NCI-H2107 treated with DMSO at 0.1 percent for 48 hours (cell line): ENCODE measurements around the gene ASTN2.

Experiments used
- DNase-seq: peaks from one replicate; lab custom pipeline; 2025; ENCODE audit not compliant: unreplicated experiment; lab: John Stamatoyannopoulos, UW

ASTN2 gene

GRCh38 chr9:116980582-116981120 is 434.2 kb downstream of the ASTN2 start:
- no peak for DNase-seq

DNA sequence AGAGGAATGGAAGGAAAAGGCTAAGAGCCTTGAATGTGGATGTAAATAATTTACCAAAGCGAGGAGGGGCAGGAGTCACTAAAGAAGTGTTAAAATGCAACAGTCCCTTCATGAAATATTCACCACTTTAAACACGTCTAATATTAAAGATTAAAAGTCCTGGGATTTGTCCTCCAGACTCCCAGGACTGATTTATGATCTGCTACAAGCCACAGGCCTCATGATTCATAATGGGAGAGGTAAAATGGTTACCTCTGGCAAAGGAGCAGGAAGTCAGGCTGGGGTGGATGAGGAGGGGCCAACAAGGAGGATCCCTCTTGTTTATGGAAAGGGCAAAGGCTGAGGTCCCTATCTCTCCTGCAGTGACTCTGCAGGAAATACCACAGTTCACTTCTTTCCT is 435.4 kb downstream of the ASTN2 start:
- DNase-seq: no peak

GRCh38 chr9:116978155-116978554 is 436.7 kb downstream of the ASTN2 start:
- DNase-seq: no peak

- DNase-seq: no peak
Observed at GRCh38 chr9:116975126-116975525, 439.7 kb downstream of the ASTN2 start.

- DNase-seq: no peak
Observed at GRCh38 chr9:116966199-116966598, 448.7 kb downstream of the ASTN2 start.

- DNase-seq: no peak
Observed at GRCh38 chr9:116964258-116964657, 450.6 kb downstream of the ASTN2 start.

- no peak for DNase-seq
Observed at GRCh38 chr9:116959809-116960208, 455.0 kb downstream of the ASTN2 start.

GRCh38 chr9:116958881-116959280 is 456.0 kb downstream of the ASTN2 start:
- no peak for DNase-seq

DNA sequence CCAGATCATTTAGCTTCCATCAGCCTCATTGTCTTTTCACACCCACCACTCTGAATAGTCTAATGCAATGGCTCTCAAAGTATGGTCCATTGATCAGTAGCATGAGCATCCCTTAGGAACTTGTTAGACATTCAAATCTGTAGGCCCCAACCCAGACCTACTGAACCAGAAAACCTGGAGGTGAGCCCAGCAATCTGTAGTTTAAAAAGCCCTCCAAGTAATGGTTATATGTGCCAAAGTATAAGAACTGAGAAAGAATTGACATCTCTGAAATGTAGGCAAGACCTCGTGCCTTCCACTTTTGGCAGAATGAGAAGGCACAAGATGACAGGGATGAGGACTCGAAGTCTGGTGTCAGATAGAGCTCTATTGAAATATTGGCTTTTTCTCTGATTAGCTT is 460.1 kb downstream of the ASTN2 start:
- no peak for DNase-seq

- DNase-seq: no peak
Observed at GRCh38 chr9:116953271-116953670, 461.6 kb downstream of the ASTN2 start.

DNA sequence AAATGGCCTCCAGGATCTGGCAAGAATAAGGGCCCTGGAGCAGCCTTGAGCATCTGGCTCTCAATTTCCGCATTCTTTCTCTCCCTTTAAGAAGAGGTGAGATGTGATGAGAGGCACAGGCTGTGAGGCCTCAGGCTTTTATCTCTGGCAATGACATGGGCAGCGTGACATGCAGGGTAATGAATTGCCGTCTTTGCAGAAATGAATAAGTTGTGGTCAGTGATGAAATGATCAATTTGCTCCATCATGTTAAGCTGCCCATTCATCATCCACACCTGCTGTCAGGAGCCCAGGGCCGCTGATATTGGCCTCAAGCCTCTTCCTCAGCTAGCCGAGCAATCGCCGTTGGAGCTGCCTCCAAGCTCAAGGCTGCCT is 462.4 kb downstream of the ASTN2 start:
- no peak for DNase-seq

GRCh38 chr9:116951588-116952435 is 463.0 kb downstream of the ASTN2 start:
- no peak for DNase-seq

GRCh38 chr9:116945817-116946216 is 469.0 kb downstream of the ASTN2 start:
- DNase-seq: no peak

DNA sequence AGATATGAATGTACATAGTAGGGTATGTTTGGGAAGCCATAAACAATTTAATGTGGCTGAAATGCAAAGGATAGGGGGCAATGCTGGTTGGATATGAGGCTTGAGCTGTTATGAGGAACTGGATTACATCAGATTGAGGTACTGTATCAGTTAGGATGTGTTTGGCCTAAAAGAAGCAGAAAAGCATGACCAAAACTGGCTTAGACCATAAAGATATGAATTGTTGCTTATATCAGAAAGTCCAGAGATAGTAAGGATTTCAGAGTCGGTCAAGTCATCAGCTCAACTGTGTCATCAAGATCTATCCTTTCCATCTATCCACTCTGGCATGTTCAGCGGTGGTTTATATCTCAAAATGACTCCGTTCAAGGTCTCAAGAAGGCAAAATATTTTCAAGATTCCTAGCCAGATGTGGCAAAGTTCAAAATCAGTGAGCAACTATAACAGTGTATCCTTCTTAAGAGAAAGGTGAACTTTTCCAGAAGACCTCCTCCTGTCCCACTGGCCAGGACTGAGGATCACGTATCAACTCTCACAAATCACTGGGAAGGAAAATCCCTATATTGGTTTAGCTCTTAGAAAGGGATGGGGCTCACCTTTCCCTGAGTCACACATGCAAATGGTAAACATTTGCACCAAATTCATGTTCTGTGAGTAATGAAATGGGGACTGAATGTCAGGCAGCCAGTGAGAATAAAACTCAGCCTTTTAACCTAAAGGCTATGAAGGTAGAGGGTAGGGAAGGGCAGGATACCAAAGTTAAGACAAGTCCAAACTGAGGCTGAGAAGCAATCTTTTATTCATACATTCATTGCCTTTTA is 469.9 kb downstream of the ASTN2 start:
- DNase-seq: no peak

- no peak for DNase-seq
Observed at GRCh38 chr9:116943970-116944369, 470.9 kb downstream of the ASTN2 start.

DNA sequence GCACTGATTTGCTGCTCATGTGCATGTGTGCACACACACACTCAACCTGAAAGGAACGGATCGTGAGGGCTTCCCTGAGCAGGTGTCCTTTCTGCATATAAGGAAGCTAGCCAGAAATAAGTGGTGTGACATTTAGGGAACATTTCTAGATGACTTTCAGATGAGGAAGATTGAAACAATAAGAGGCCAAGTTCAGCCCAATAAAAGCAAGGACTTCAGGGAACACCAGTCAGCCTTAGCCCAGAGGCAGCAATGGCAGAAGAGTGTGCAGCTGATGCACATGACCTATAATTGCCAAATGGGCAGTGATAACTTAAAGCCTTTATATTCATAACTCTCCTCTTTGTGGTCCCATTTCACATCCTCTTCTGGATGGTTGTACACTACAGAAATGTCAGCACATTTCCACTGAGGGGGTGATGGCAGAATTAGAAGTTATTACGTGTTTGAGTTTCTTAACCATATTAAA is 472.2 kb downstream of the ASTN2 start:
- no peak for DNase-seq

GRCh38 chr9:116941266-116941665 is 473.6 kb downstream of the ASTN2 start:
- DNase-seq: no peak

DNA sequence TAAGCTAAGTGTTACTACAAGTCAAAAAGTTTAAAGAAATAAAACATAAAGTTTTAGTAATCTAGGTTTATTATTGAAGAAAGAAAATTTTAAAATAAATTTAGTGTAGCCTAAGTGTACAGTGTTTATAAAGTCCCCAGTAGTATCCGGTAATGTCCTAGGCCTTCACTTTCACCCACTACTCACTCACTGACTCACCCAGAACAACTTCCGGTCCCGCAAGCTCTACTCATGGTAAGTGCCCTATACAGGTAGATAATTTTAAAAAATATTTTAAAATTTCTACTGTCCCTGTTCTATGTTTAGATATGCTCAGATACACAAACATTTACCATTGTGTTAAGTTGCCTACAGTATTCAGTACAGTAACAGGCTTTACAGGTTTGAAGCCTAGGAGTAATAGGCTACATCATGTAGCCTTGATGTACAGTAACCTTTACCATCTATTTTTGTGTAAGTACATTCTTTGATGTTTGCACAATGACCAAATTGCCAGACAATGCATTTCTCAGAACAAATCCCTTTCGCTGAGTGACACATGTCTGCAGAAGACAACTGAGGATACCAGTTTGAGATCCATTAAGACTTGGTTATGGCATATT is 474.1 kb downstream of the ASTN2 start:
- DNase-seq: no peak

GRCh38 chr9:116939614-116940013 is 475.2 kb downstream of the ASTN2 start:
- no peak for DNase-seq

DNA sequence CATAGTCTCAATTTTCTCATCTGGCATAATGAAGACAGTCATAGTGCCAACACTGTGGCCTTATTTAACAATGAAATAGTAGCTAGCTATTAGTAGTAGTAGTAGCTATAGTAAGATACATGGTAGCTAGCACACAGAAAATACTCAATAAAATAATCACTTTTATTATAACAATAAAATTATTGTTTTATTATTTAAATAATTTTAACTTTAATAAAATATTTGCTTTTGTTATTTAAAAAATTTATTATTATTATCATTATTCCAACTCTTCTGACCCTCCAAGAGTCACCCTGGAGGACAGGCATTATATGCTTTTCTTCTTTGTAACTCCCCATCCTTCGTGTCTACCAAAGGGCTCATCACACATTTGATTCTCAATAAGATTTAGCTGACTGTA is 475.7 kb downstream of the ASTN2 start:
- DNase-seq: no peak

DNA sequence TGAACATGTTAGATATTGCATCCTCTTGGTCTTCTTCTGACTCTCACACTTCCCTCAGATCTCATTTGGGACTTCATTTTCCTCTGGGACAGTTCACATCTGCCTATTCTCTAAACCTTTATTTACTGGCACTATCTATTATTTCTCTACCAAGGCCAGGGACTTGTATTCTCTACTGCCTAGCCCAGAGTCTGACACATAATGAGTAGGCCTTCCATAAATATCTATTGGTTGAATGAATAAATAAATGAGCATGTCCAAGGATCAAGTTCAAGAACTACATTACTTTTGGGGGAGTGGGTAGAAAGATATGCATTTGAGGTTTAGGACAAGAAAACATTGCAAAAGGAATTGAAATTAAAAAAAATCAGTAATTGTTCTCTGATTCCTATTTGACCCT is 477.5 kb downstream of the ASTN2 start:
- no peak for DNase-seq
